ENCODE data around the gene TRIM62.

GRCh38 chr1:33221385-33221758 lies 39.5 kb upstream of the TRIM62 start:
- TF ChIP-seq, protein P1, sequence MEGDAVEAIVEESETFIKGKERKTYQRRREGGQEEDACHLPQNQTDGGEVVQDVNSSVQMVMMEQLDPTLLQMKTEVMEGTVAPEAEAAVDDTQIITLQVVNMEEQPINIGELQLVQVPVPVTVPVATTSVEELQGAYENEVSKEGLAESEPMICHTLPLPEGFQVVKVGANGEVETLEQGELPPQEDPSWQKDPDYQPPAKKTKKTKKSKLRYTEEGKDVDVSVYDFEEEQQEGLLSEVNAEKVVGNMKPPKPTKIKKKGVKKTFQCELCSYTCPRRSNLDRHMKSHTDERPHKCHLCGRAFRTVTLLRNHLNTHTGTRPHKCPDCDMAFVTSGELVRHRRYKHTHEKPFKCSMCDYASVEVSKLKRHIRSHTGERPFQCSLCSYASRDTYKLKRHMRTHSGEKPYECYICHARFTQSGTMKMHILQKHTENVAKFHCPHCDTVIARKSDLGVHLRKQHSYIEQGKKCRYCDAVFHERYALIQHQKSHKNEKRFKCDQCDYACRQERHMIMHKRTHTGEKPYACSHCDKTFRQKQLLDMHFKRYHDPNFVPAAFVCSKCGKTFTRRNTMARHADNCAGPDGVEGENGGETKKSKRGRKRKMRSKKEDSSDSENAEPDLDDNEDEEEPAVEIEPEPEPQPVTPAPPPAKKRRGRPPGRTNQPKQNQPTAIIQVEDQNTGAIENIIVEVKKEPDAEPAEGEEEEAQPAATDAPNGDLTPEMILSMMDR (IDR thresholded peaks at IDR 0.05): no peak
- TF ChIP-seq POLR2AphosphoS5 (IDR thresholded peaks at IDR 0.05) (no peak), POLR2A (IDR thresholded peaks at IDR 0.05) (no peak)
